HG03378 (cell line): ENCODE measurements around the gene TPCN2.

Source experiments
- ATAC-seq: cut with Tn5 transposase; IDR thresholded peaks from one replicate; pipeline ENCODE4 v1.9.1; 2021; ENCODE audit warnings: mild to moderate bottlenecking, moderate library complexity; ENCODE audit not compliant: unreplicated experiment

TPCN2 gene

DNA sequence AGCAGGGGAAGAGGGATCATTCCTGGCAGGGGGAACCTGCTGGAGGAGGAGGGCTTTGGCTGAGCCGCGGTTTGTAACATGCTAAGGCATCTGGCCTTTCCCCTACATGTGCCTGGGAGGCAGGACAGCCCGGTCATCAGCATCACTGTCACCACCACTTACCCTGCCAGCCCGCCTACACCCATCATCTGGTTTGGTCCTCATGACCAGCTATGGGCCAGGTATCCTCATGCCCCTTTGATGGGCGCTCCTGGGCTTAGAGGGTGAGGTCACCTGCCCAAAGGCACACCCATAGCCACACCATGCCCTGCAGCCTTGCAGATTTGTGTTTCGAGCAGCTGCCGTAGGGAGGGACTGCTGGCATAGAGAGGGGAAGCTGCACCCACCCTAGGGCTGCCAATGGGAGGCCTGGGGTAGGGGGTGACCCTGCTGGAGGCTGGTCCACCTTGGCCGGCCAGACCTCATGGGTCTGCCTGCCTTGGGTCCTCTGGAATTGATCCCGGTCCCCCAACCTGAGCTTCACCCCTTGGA, 38.3 kb upstream of the TPCN2 start:
- ATAC-seq: no peak

DNA sequence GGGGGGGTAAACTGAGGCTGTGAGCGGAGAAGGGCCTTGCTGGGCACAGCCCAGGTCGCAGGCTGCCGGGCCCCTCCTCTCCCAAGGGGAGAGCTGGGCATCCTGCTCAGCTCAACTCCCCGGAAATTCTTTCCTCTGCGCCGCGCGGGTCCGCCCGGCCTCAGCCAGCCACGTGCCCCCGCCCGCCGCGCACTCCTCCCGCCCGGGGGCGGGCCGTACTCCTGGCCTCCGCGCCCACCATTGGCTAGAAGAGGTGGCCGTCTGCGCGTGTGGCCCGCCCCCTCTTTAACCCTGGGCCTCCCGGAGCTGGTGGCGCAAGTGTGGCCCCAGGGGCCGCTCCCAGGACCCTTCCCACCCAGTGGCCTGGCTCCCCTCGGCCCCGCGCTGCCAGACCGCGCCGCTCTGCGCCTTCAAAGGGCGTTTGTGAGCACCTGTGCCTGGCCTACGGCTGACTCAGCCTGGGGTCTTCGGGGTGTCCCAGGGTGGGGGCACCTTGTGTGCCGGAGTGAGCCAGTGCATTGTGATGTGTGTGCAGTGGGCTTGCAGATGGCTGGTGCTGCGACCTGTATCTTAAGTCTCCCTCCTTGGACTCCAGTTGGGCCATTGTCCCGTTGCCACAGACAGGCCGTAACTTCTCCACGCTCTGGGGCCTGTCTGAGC, 37.6 kb upstream of the TPCN2 start:
- ATAC-seq: no peak

- ATAC-seq: no peak
Observed at GRCh38 chr11:69011624-69012091, 37.1 kb upstream of the TPCN2 start.

GRCh38 chr11:69012092-69013008, 36.4 kb upstream of the TPCN2 start:
- ATAC-seq: no peak

DNA sequence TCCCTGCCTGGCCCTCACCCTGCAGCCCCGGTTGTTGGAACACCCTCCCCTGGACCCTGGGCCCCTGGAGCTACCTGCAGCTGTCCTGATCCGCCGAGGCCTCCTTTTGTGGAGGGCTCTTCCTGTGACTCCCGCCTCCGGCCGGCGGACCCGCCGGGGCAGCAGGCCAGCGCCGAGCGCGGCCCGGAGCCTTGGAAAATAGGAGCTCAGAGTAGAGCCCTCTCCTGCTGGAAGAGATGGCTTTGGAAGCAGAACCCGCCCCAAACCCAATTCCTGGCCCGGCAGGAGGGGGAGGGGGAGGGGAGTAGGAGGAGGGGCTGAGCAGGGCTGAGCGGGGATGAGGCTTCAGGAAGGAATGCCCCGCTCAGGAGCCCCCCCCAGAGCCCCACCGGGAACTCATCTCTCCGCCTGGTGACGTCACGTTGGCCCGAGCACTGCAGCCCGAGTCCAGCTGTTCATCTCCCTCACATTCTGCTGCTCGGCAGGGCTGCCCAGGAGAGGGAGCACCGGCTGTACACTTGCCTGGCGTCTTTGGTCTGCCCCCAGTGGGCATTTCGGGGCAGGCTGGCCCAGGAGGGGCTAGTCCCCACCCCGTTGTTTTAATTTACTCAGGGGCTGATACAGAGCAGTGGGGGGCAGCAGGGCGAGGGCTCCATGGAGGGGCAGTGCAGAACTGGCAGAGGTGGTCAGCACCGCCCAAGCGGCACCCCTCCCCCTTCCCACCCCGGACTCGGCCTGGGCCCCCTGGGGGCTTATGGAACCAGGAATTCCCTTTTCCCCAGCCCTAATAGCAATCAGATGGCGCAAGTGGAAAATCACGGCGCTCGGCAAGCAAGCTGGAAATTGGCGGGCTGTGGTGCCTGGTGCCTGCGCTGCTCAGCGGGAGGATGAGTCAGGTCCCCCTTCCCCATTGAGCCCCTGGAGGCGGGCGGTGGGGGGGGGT, 35.5 kb upstream of the TPCN2 start, which contains the start of gene MRGPRF:
Gene MRGPRF (minus strand): TSS at position 238 of the 943 bp plus-strand sequence. CDS start 3,345 bp downstream, outside the sequence.
- ATAC-seq: no peak

DNA sequence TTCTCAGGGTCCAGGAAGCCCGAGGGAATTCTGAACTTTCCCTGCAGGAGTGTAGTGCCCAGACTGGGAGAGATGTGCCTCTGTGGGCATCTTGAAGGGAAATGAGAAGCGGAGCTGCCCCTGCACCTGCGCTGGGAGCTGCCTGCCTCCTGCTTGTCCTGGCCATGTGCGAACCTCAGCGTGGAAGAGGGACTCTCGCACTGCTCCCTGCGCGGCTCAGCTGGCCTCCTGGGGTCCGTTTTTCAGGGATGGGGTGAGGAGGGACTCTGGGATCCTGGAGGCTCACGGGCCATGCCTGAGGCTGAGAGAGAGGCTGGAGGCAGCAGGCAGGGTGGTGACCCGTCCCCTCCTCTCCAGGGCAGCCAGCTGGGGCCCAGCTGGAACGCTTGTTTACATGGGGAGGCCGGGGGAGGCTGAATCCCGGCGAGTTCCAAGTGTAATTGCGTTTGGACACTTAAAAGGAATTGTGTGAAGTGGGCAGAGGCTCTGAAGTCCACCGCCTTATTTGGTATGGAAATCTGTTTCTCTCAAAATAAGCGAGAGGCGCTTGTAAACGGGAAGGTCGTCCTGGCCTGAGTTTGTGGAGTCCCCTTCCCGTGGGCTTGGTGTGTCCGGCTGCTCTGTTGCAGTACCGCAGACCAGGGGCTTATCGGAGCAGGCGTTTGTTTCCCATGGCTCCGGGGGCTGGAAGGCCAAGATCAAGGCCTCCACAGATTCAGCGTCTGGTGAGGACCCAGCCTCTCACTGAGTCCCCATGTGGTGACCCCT, 34.5 kb upstream of the TPCN2 start:
- no peak for ATAC-seq

DNA sequence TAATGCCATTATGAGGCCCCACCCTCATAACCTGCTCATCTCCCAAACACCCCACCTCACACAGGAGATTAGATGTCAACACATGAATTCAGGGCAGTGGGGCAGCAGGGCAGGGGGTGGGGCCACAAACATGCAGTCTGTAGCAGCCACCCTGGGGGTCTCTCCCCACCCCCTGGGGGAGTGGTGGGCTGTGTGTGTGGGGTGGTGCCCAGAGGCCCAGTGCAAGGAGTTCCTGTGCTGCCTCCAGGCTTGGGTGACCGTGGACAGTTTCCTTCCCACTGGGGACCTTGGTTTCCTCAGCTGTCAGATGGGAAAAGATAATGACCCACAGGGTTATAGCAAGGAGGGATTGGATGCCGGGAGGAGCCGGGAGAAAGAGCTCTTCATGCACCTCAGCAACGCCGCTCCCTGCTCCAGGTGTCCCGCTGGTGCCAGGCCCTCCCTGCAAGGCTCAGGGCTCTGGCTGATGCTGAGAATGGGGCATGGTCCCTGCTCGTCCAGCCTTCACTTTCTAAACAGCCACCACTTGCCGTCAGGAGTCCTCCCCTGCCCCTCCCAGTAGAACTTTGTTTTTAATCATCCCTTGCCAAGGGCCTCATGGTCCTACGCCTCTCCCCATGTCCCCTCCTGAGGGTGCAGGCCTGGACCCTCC, 33.7 kb upstream of the TPCN2 start:
- no peak for ATAC-seq

GRCh38 chr11:69017951-69018350, 30.8 kb upstream of the TPCN2 start:
- no peak for ATAC-seq

DNA sequence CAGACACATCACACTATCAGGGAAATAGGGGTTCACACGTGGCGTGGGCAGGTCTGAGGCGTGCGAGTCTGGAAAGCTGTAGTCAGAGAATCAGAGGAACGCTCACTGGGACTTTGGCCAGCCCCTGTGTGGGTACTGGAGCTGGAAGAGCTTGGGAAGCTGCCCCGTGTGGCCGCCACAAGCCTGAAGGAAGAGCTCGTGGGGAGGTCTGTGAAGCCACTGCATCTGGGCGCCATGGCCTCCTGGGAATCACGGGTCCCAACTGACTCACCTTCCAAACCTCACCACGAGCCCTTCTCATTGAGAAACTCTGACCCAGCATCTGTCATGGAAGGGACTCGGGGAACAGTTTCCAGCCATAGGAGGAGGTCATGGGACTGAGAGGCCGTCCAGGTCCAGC, 29.8 kb upstream of the TPCN2 start:
- ATAC-seq: no peak

GRCh38 chr11:69022260-69022659, 26.5 kb upstream of the TPCN2 start:
- ATAC-seq: no peak

DNA sequence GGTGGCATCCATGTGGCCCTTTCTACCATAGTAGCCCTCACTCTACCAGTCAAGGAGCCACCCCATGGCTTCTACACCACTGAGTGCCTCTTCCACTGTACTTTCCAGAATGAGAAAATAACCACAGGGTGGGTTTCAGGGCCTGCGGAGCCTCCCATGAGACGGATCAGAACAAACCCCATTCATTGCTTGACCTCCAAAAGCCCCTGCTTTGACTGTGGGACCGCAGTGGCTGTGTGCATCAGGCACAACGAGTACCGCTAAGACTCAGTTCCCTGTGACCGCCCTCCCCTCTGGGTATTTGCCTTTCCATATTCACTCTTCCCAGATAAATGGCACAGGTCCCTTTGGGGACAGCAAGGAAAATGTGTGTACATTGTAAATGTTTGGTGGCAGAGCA, 24.2 kb upstream of the TPCN2 start:
- no peak for ATAC-seq

GRCh38 chr11:69027704-69028372, 20.9 kb upstream of the TPCN2 start:
- ATAC-seq: no peak

DNA sequence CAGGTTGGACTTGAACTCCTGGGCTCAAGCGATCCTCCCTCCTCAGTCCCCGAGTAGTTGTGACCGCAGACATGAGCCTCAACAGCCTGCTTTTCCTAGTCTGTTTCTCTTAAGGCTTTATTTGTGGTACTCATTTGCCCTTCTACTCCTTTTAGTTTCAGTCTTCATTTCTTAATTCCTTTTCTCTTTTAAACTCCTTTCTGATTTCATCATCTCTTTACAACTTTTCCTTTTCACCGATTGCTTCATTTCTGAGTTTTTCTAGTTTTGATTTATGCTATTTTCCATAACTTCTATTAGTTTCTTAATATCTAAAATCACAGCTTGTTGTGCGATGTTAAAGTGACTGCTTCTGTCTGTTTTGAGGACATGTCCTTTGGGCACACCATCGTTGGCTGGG, 18.4 kb upstream of the TPCN2 start:
- ATAC-seq: no peak

DNA sequence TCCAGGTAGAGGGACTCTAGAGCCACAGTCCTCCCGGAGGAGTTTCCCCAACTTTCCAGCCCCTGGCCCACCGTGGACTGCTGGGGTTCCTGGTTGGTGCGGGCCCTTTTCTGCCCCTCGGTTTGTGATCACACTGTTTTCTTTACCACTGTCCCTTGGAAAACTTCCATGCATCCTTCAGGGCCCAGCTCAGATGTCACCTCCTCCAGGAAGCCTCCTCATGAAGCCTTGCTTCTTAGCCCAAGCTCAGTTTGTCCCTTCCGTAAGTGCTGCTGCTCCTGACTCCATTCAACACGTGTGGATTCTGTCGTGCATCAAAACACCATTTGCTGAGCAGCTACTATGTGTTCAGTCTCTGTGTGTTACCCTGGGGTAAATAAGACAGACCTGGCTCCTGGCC, 15.9 kb upstream of the TPCN2 start:
- ATAC-seq: no peak

GRCh38 chr11:69033431-69033830, 15.3 kb upstream of the TPCN2 start:
- no peak for ATAC-seq

GRCh38 chr11:69034123-69034867, 14.4 kb upstream of the TPCN2 start:
- no peak for ATAC-seq

DNA sequence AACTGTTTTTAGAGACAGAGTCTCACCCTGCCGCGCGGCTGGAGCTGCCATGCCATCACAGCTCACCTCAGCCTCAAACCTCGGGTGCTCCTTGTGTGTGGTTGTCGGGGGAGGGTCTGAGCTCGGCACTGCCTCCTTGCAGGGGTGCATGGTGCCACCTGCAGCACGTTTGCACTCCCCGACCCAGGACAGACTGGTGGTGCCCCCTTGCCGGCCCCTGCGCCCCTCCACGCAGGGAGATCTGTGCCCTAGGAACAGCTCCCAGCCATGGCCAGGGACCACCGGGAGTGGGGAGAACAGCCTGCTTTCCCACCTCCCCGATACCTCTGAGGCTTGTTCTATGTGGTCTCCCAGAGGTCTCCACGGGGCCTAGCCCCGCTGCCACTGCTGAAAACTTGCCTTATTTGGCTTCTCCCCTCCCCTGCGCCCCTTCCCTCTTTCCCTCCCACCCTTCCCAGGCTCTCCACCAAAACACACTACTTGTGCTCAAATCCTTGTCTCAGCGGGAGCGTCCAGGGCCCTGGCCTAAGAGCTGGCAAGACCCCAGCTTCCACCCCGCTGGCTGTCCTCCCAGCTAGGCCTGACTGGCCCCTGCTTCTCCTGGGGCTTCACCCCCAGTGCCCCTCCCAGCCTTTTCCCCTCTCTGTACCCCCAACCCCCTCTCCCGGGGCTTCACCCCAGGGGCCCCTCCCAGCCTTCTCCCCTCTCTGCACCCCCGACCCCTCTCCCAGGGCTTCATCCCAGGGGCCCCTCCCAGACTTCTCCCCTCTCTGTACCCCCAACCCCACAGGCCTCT, 13.4 kb upstream of the TPCN2 start:
- no peak for ATAC-seq
